Smooth muscle cell of the umbilical artery (primary cell): ENCODE measurements around the gene PLEKHN1. TPM values are rescaled to one million over a fixed set of nuclear protein-coding genes. Genes with fewer than 3 reads are reported as not detected.

ENCODE experiments used
- total RNA-seq: library from RNA; depleted of rRNA; stranded (reverse); fragments of >200 nt; gene quantifications from 2 replicates; pipeline ENCODE4 v1.2.3, GENCODE V29; 2014

Gene PLEKHN1
- under 0.01 and 1.8 TPM in 2 replicates for total RNA-seq

DNA sequence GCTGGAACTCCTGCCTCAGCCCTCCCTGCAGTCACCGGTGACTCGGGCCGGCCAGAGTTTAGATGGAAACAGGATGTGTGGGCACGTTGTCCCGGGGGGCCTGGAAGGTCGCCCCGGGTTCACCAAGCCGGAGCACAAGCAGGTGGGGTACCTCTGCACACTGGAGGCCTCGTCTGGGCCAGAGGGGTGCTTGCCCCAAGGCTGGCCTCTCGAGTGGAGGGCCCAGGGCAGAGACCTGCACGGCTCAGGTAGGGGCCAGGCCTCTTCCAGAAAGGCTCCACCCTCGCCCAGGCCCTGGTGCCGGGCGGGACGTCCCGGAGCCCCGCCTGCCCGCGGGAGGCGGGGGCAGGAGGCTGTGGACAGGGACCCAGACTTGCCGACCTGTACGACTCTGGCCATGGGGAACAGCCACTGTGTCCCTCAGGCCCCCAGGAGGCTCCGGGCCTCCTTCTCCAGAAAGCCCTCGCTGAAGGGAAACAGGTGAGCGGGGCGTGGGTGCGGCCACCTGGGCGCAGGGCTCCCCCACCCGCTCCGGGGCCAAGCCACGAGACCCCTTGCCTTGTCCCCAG, at the start of gene PLEKHN1:
TSS of gene PLEKHN1 (plus strand) at position 348 of the 569 bp plus-strand sequence. CDS start at position 398, 50 bp downstream.

DNA sequence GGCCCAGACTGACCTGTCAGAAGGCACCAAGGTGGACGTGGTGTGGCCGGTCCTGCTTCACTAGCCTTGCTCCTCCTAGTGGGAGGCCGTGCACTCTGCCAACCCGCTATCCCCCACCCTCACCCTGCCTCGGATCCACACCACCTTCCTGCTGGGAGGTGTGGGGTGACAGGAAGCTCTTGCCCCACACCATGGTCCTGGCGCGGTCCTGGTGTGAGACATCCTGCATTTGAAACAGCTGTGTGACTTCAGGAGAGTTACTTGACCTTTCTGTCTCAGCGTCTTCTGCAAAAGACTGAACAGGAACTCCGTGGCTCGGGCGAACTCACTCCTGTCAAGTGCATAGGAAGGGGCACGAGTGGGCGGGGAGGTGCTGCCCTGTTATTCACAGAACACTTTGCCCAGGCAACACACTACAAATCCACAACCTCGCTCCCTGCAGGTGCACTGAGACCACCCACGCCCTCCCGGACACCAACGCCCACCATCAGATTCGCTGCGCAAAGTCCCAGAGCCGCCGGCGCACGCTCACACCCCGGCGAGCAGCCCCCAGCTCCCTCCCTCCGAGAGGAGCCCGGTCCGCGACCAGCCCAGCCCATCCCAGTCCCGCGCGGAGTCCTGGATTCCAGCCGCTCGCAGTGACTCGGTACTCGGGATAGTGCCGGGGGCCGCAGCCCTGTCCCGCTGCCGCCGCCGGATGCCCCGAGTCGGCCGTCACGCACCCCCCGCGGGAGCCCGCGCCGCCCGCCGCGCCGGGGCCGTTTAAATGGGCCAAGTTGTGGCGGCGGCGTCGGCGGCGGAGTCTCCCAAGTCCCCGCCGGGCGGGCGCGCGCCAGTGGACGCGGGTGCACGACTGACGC, 42.9 kb upstream of the PLEKHN1 start, which contains the start of gene SAMD11:
TSS of gene SAMD11 (plus strand) at position 793 of the 860 bp plus-strand sequence. CDS start 509 bp downstream, outside the sequence.

DNA sequence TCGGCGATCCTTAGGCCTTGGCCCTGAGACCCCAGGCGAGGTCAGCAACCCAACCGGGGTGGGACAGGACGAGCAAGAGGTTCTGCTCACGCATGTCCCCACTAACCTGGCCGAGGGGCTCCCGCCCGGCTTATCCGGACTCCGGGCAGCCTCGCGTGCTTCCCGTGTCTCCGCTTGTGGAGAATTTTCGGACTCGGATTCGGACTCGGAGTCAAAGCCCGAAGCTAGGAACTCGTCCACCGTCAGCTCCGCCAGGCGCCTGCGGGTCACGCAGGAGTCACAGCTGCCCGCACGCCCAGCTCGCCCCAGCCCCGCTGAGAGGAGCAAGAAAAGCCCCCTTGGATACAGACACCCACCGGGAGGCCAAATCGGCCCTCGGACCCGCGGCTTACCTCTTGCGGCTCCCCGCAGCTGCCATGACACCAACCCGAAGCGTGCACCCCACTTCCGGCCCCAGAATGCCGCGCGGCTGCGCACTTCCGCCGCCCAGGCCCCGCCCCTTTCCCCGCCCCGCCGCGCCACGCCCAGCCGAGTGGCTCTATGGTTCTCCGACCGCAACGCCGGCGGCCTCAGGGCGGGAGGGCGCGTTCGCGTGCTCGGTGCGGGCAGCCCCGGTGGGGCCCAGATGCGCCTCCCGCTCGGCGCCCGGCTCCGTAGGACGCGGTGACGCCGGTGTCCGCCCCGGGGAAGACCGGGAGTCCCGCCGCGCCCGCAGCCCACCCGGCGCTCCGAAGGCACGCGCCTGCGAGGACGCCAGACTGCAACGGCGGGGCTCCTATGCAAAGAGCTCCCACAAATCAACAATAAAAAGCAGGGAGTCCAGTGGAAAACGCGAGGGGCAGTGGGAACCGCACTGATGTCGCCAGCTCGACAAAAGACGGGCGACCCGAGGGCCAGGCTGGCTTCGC, 7.2 kb upstream of the PLEKHN1 start, which contains the start of gene NOC2L:
TSS of gene NOC2L (minus strand) at position 434 of the 908 bp plus-strand sequence. CDS start at position 418, 16 bp downstream.

GRCh38 chr1:960363-961131, 5.7 kb upstream of the PLEKHN1 start, which contains the start of gene KLHL17:
Gene KLHL17, plus strand, starts transcription at chr1:960584. Its CDS starts 110 bp downstream, at chr1:960694.

DNA sequence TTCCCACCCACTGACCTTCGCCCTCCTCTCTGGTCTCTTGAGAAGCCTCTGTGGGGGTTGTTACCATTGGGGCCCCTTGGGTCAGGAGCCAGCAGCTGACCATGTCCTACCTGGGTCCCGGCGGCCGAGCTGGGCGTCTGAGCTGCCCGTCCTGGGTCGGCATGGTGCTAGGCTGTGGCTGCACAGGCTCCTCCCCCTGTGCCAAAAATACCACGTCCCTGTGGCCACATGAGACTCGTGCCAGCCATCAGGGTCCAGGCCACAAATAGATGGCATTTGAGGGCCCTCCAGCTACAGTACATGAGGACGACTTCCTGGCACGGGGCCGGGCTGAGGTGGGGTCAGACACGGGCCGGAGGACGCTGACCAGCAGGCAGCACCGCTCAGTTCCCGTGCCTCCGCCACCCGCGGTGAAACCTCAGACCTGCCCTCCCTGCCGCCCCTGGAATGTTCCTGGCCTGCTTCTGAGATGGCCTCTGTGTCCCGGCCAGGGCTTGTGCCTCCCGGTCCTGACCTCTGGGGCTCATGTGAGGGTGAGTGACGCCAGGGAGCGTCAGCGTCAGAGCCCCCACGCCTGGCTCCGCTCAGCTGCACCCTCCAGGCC, 15.8 kb downstream of the PLEKHN1 start, which contains the start of gene PERM1:
TSS of gene PERM1 (minus strand) at position 139 of the 604 bp plus-strand sequence. CDS start 1,064 bp downstream, outside the sequence.

GRCh38 chr1:999725-1000356, 33.6 kb downstream of the PLEKHN1 start, which contains the start of gene HES4:
Gene HES4, minus strand, starts transcription at chr1:1000097. Its CDS starts 124 bp downstream, at chr1:999973.

GRCh38 chr1:1013105-1013921, 47.0 kb downstream of the PLEKHN1 start, which contains the start of gene ISG15:
Gene ISG15, plus strand, starts transcription at chr1:1013497. Its CDS starts 77 bp downstream, at chr1:1013574.

GRCh38 chr1:1020000-1020404, 53.7 kb downstream of the PLEKHN1 start, which contains the start of gene AGRN:
Gene AGRN, plus strand, starts transcription at chr1:1020120. Its CDS starts 53 bp downstream, at chr1:1020173.

Other genes with a start within 250 kb of the PLEKHN1 start
- gene SAMD11, start 42.6 kb upstream of the PLEKHN1 start, total RNA-seq: 5.4 and 25.2 TPM in 2 replicates
- 71.0 and 115 TPM in 2 replicates for gene NOC2L, start 7.2 kb upstream of the PLEKHN1 start, total RNA-seq
- 9.2 and 14.8 TPM in 2 replicates for gene KLHL17, start 5.9 kb upstream of the PLEKHN1 start, total RNA-seq
- not detected in 2 replicates for gene PERM1, start 15.6 kb downstream of the PLEKHN1 start, total RNA-seq
- 6.2 and 7.9 TPM in 2 replicates for gene HES4, start 33.6 kb downstream of the PLEKHN1 start, total RNA-seq
- gene ISG15, start 47.0 kb downstream of the PLEKHN1 start, total RNA-seq: 68.3 and 107 TPM in 2 replicates
- gene AGRN, start 53.6 kb downstream of the PLEKHN1 start, total RNA-seq: 96.2 and 197 TPM in 2 replicates
- not detected in 2 replicates for gene RNF223, start 107.8 kb downstream of the PLEKHN1 start, total RNA-seq
- gene C1orf159, start 149.6 kb downstream of the PLEKHN1 start, total RNA-seq: 4.8 and 7.1 TPM in 2 replicates
- gene TTLL10, start 207.4 kb downstream of the PLEKHN1 start, total RNA-seq: not detected in 2 replicates
- gene TNFRSF18, start 240.1 kb downstream of the PLEKHN1 start, total RNA-seq: not detected in 2 replicates
- under 0.01 and 0.14 TPM in 2 replicates for gene TNFRSF4, start 247.7 kb downstream of the PLEKHN1 start, total RNA-seq